NB4 (cell line): ENCODE measurements around the gene TAS1R3.
"Not testable (repeated sequence)": the region's sequence is repeated elsewhere in the genome, so short reads cannot be mapped to it uniquely, and the experiment has no call there.

Experiments
- DNase-seq: peaks from one replicate; pipeline ENCODE4 v3.0.0; 2010; ENCODE audit warnings: low read depth
- H3K4me3 ChIP-seq: one replicate; pipeline ENCODE4 v1.5.1; 2011; ENCODE audit warnings: mild to moderate bottlenecking, low read depth, low read length, moderate library complexity
- CTCF ChIP-seq: IDR thresholded peaks from one replicate; pipeline ENCODE4 v1.5.1; 2012; ENCODE audit warnings: low read depth, low read length
- MYC ChIP-seq: IDR thresholded peaks from 2 replicates; pipeline ENCODE4 v1.6.1; 2011; ENCODE audit warnings: low read depth, low read length
- POLR2A ChIP-seq: IDR thresholded peaks from 2 replicates; pipeline ENCODE4 v1.6.1; 2011; ENCODE audit warnings: mild to moderate bottlenecking; ENCODE audit not compliant: insufficient read length; ENCODE audit errors: extremely low read depth
- TF ChIP-seq, protein P1 (sequence below): IDR thresholded peaks from 2 replicates; pipeline ENCODE4 v1.6.1; 2011; ENCODE audit warnings: low read depth, low read length

The TAS1R3 gene

DNA sequence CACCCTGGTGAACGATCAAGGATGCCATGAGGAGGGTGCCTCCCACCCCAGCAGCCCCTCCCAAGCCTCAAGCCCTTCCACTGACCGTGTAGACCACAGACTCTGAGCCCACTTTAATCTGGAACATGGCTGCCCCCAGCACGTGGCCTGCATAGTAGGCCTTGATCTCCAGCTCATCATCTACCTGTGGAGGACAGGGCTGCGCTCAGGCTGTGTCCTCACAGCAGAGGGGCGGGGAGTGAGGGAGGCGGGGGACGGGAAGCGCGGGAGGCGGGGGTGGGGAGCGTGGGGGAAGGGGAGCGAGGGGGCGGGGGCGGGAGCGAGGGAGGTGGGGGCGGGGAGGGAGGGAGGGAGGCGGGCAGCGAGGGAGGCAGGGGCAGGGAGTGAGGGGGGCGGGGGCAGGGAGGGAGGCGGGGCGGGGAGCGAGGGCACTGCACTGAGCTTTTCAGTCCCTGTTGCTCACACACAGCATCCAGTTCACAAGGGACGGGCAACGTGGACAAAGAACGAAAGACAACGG is 15.6 kb upstream of the TAS1R3 start:
- TF ChIP-seq POLR2A, result no peak
- no peak for TF ChIP-seq CTCF
- TF ChIP-seq MYC, result no peak
- TF ChIP-seq, protein P1, sequence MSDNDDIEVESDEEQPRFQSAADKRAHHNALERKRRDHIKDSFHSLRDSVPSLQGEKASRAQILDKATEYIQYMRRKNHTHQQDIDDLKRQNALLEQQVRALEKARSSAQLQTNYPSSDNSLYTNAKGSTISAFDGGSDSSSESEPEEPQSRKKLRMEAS, result no peak
- DNase-seq, result no peak
- no peak overlapping the region for H3K4me3 ChIP-seq

- DNase-seq, H3K4me3 ChIP-seq: not testable (repeated sequence)
Measured at GRCh38 chr1:1316199-1316598, 14.9 kb upstream of the TAS1R3 start.

DNA sequence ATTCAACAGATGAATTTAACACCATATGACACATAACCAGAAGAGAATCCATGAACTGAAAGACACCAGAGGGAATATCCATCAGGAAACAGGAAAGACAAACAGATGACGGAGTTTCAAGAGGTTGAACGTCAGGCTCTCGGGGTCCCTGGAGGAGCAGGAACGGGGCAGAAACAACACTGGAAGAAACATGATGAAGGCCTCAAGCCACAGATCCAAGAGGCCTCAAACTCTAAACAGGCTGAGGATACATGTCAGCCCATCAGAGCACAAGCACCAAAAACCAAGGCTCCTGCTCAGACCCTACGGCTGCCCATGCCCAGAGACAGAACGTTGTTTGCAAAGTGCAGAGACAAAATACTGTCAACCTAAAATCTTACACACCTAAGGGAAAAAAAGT is 13.7 kb upstream of the TAS1R3 start:
- TF ChIP-seq MYC, result no peak
- TF ChIP-seq POLR2A, result no peak
- TF ChIP-seq, protein P1, result no peak
- no peak for TF ChIP-seq CTCF
- H3K4me3 ChIP-seq, result no peak overlapping the region

GRCh38 chr1:1318131-1318652 is 12.9 kb upstream of the TAS1R3 start:
- H3K4me3 ChIP-seq, result no peak overlapping the region
- DNase-seq, result no peak
- TF ChIP-seq, protein P1, result no peak
- TF ChIP-seq POLR2A (no peak), CTCF (no peak), MYC (no peak)

More for the DNA sequence above, 13.7 kb upstream of the TAS1R3 start:
- DNase-seq, result no peak

DNA sequence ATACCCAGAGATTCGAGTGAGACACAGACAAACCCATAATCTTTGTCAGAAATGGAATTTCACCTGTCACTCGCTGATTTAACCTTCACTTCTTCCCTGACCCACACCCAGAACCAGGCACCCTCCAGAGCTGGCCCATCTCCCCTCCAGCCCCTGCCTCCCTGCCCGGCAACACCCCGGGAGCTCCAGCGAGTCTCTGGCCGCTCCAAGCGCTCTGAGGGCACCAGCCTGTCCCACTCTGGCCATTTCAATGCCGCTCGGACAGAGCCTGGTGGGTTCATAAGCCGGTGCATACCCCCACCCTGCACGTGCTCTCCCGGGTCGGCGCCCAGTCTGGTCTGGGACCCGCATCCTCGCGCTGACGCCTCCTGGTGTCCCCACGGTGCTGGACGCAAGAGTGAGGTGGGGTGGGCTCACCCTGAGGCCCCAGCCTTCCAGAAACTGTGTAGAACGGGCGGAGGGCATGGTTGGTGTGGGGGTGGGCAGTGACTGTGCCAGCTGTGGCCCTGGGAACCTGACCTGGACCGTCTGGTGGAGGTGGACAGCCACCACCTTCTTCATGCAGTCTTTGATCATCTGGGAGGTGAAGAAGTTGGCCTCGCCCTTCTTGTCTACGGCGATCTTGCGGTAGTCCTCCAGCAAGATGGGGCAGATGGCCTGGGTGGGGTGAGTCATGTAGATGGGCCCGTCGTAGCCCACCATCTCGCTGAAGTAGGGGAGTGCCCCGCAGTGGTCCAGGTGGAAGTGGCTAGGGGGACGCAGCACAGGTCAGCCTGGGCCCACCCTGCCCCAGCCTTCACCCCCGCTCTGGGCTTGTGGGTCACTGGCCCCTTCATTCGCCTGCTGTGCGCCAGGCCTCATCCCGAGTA is 12.1 kb upstream of the TAS1R3 start:
- TF ChIP-seq MYC (no peak), POLR2A (no peak)
- H3K4me3 ChIP-seq, result no peak overlapping the region
- DNase-seq, result no peak

- DNase-seq, result no peak
- TF ChIP-seq CTCF (no peak), MYC (no peak), POLR2A (no peak)
- TF ChIP-seq, protein P1, result no peak
- H3K4me3 ChIP-seq, result no peak overlapping the region
Measured at GRCh38 chr1:1319646-1319941, 11.5 kb upstream of the TAS1R3 start.
